Endothelial cell of umbilical vein (primary cell): Measurements from ENCODE around the gene MTG2. TPM values are rescaled to one million over a fixed set of nuclear protein-coding genes. Genes with fewer than 3 reads are reported as not detected.

Source experiments
- BruUV-seq: library from RNA; stranded (reverse); fragments of 400-500 nt; replicated peaks from 2 replicates; lab custom pipeline; 2021; lab: Mats Ljungman, UMichigan
- CTCF ChIA-PET: fragments of 300-600, 350-600 bp; sonication (Branson Sonifier 250); formaldehyde crosslinking; loops from one replicate; lab custom pipeline; 2021; ENCODE audit warnings: antibody characterized with exemption, inconsistent platforms; lab: Charles Lee
- POLR2A ChIA-PET: fragments of 300-600, 350-600 bp; sonication (Branson Sonifier 250); formaldehyde crosslinking; loops from one replicate; lab custom pipeline; 2021; ENCODE audit warnings: antibody characterized with exemption, inconsistent platforms; lab: Charles Lee
- DNase-seq: peaks from one replicate; pipeline ENCODE4 v3.0.0-alpha.2; 2011; ENCODE audit warnings: low read depth, low spot score
- FAIRE-seq: peaks from 2 replicates; lab custom pipeline; 2011; peaks lifted over from hg19 to GRCh38; lab: Jason Lieb, UNC
- H2AFZ ChIP-seq: 2 replicates; pipeline ENCODE4 v1.6.0; 2012; ENCODE audit warnings: low read depth, low read length, control low read depth, inconsistent platforms
- H3K27ac ChIP-seq: 2 replicates; pipeline ENCODE4 v1.5.1; 2011; ENCODE audit warnings: low read depth, mild to moderate bottlenecking, control low read depth, low read length, moderate library complexity; ENCODE audit not compliant: insufficient read depth
- H3K27me3 ChIP-seq, 2 experiments: 2 replicates each; pipeline versions ENCODE4 v1.6.0 to v1.6.1; 2011; ENCODE audit warnings: low read length in 2 of 2, mixed read lengths in 1 of 2; ENCODE audit not compliant: control insufficient read depth in 2 of 2, insufficient read depth in 2 of 2
- H3K36me3 ChIP-seq, 2 experiments: 2 replicates in 1 of 2; 3 replicates in 1 of 2; pipeline ENCODE4 v1.5.1; 2011; ENCODE audit warnings: low read length in 2 of 2, mild to moderate bottlenecking in 1 of 2, moderate library complexity in 1 of 2; ENCODE audit not compliant: control insufficient read depth in 2 of 2, insufficient read depth in 2 of 2; ENCODE audit errors: extremely low read depth in 1 of 2
- H3K4me1 ChIP-seq: 3 replicates; pipeline ENCODE4 v1.5.1; 2011; ENCODE audit warnings: mild to moderate bottlenecking, low read length; ENCODE audit not compliant: control insufficient read depth, insufficient read depth; ENCODE audit errors: extremely low read depth
- H3K4me2 ChIP-seq: 2 replicates; pipeline ENCODE4 v1.6.1; 2011; ENCODE audit warnings: low read length, control low read depth, mixed read lengths; ENCODE audit not compliant: insufficient read depth
- H3K4me3 ChIP-seq, 3 experiments: fragments of 200-600 bp in 1 of 3; sonication (generic), shearing (Covaris generic) in 1 of 3; replicated peaks in 1 of 3; 2 replicates each; pipeline ENCODE4 v1.5.1; 2011 to 2016; ENCODE audit warnings: control low read depth in 3 of 3, low read length in 3 of 3, mild to moderate bottlenecking in 2 of 3, inconsistent platforms in 1 of 3, low read depth in 1 of 3, moderate library complexity in 1 of 3; ENCODE audit not compliant: insufficient read depth in 1 of 3
- H3K79me2 ChIP-seq: 2 replicates; pipeline ENCODE4 v1.6.0; 2012; ENCODE audit warnings: low read length, inconsistent platforms; ENCODE audit not compliant: control insufficient read depth, insufficient read depth
- H3K9ac ChIP-seq: replicated peaks from 2 replicates; pipeline ENCODE3; 2011; ENCODE audit warnings: low read length, control low read depth; ENCODE audit not compliant: insufficient read depth; ENCODE audit errors: extremely low read depth
- H3K9me1 ChIP-seq: replicated peaks from 3 replicates; pipeline ENCODE4 v1.6.0; 2011; ENCODE audit warnings: mild to moderate bottlenecking, low read length; ENCODE audit not compliant: control insufficient read depth, insufficient read depth; ENCODE audit errors: extremely low read depth
- H3K9me3 ChIP-seq: replicated peaks from 2 replicates; pipeline ENCODE4 v1.5.1; 2012; ENCODE audit warnings: low read length, inconsistent platforms; ENCODE audit not compliant: control insufficient read depth, insufficient read depth
- H4K20me1 ChIP-seq: replicated peaks from 2 replicates; pipeline ENCODE3; 2011; ENCODE audit warnings: mild to moderate bottlenecking, low read length; ENCODE audit not compliant: control insufficient read depth, insufficient read depth; ENCODE audit errors: extremely low read depth
- EZH2 ChIP-seq: IDR thresholded peaks from 2 replicates; pipeline ENCODE4 v1.6.1; 2012; ENCODE audit warnings: borderline replicate concordance, low read depth, mild to moderate bottlenecking, moderate library complexity, low read length, inconsistent platforms; ENCODE audit not compliant: severe bottlenecking
- FOS ChIP-seq: IDR thresholded peaks from 2 replicates; pipeline ENCODE4 v1.6.1; 2011; ENCODE audit warnings: mild to moderate bottlenecking, low read length, moderate library complexity, borderline replicate concordance; ENCODE audit not compliant: insufficient read depth
- JUN ChIP-seq: IDR thresholded peaks from 2 replicates; pipeline ENCODE4 v1.6.1; 2011; ENCODE audit warnings: borderline replicate concordance, low read depth; ENCODE audit not compliant: insufficient read length, insufficient read depth
- MYC ChIP-seq: IDR thresholded peaks from one replicate; pipeline ENCODE4 v1.6.1; 2011; ENCODE audit warnings: mild to moderate bottlenecking, low read depth, low read length
- POLR2A ChIP-seq: IDR thresholded peaks from 2 replicates; pipeline ENCODE4 v1.6.1; 2012; ENCODE audit warnings: low read depth, mild to moderate bottlenecking, control low read depth, low read length
- POLR2AphosphoS5 ChIP-seq: IDR thresholded peaks from 2 replicates; pipeline ENCODE4 v1.6.1; 2012; ENCODE audit warnings: low read depth, mild to moderate bottlenecking, control low read depth, low read length, moderate library complexity; ENCODE audit not compliant: insufficient read depth
- dilution Hi-C: fragments of 300-500 bp; cut with MboI; formaldehyde crosslinking; loops from one replicate; pipeline ENCODE4 v1.15.0; 2019; ENCODE audit warnings: low sequenced_read_pairs; ENCODE audit not compliant: extremely low pct_ligation_motif_present
- intact Hi-C: fragments of 100-400 bp; cut with micrococcal nuclease; formaldehyde crosslinking; loops from one replicate; pipeline ENCODE4 v1.10.0; 2022
- polyA plus RNA-seq, 4 experiments: library from polyadenylated mRNA; depleted of rRNA in 3 of 4; stranded (reverse) in 3 of 4; unstranded in 1 of 4; fragments of >200 nt; gene quantifications; 2 replicates each; pipeline versions ENCODE4 v1.2.1 to v1.2.3, GENCODE V29; 2011 to 2012; ENCODE audit warnings: missing spikeins in 1 of 4
- total RNA-seq: library from RNA; stranded (reverse); gene quantifications from 2 replicates; pipeline ENCODE4 v1.2.3, GENCODE V29; 2021
- TF ChIP-seq, protein P1 (sequence below), 2 donors: IDR thresholded peaks; 1 replicate in 1 of 2; 2 replicates in 1 of 2; pipeline ENCODE4 v1.5.1; 2011; ENCODE audit warnings: low read length in 2 of 2, mild to moderate bottlenecking in 2 of 2, moderate library complexity in 2 of 2, control low read depth in 1 of 2, inconsistent platforms in 1 of 2, low read depth in 1 of 2; ENCODE audit not compliant: insufficient read depth in 1 of 2; ENCODE audit errors: extremely low read depth in 1 of 2
- TF ChIP-seq, protein P2 (sequence below): IDR thresholded peaks from 2 replicates; pipeline ENCODE4 v1.6.1; 2011; ENCODE audit not compliant: insufficient read depth, insufficient read length

MTG2 gene
- total and polyA plus RNA-seq, 2 donors (not counting 3 experiments of a cell fraction or from before 2014, with no cell fraction given), result 19.9 to 31.6 TPM

DNA sequence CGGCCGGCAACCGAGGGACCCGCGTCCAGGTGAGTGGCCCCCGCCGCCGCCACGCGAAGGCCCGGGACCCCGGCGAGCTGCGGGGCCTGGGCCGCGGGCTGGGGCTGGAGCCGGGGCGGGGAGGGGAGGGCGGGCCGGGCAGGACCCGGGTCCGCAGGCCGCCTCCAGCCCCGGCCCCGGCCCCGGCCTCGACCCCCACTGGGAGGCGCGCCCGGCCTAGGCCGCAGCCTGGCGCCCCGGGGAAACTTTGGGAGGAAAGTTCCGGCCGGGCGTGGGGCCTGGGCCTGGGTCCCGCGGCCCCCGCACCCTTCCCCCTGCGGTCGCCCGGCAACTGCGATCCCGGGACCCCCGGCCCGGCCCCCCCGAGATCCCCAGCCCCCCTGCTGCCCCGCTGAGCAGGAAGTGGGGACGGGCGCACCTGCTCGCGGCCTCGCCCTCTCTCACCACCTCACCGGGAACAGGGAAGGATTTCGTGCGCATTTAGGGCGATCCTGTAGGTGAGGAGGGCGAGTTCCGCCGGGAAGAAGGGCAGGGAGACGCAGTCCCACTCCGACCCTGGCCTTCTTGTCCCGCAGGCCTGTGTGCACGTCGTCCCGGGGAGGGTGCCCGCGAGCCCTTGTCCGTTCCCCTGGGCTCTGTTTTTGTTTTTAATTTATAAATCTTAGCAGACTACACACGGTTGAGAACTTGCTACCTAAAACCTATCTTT is 55.9 kb downstream of the MTG2 start:
- FAIRE-seq, result peak; percentile 59
- TF ChIP-seq, protein P1, sequence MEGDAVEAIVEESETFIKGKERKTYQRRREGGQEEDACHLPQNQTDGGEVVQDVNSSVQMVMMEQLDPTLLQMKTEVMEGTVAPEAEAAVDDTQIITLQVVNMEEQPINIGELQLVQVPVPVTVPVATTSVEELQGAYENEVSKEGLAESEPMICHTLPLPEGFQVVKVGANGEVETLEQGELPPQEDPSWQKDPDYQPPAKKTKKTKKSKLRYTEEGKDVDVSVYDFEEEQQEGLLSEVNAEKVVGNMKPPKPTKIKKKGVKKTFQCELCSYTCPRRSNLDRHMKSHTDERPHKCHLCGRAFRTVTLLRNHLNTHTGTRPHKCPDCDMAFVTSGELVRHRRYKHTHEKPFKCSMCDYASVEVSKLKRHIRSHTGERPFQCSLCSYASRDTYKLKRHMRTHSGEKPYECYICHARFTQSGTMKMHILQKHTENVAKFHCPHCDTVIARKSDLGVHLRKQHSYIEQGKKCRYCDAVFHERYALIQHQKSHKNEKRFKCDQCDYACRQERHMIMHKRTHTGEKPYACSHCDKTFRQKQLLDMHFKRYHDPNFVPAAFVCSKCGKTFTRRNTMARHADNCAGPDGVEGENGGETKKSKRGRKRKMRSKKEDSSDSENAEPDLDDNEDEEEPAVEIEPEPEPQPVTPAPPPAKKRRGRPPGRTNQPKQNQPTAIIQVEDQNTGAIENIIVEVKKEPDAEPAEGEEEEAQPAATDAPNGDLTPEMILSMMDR (IDR thresholded peaks at IDR 0.05; ENCODE audit: extremely low read depth in 1 of 2, insufficient read depth in 1 of 2, low read depth in 1 of 2, low read length in 2 of 2), result no peak
- TF ChIP-seq, protein P2, sequence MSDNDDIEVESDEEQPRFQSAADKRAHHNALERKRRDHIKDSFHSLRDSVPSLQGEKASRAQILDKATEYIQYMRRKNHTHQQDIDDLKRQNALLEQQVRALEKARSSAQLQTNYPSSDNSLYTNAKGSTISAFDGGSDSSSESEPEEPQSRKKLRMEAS, result no peak
- no peak for TF ChIP-seq FOS
- TF ChIP-seq JUN, result no peak
- TF ChIP-seq POLR2AphosphoS5, result no peak
- no peak for TF ChIP-seq MYC
- TF ChIP-seq POLR2A, result no peak
- TF ChIP-seq EZH2, result no peak
- H3K36me3 ChIP-seq, result no peaks in the 10 kb centered on the region
- H3K4me1 ChIP-seq, result peaks cover 5% of the 10 kb centered on the region
- H4K20me1 ChIP-seq, result no peaks in the 10 kb centered on the region
- CTCF ChIA-PET, result no interaction called here
- H3K27me3 ChIP-seq, result no peaks in the 10 kb centered on the region
- no TSS peak for BruUV-seq
- no peaks in the 10 kb centered on the region for H3K9me1 ChIP-seq
- H3K4me3 ChIP-seq, result peak overlapping the region in 2 of 3 experiments; percentile 20 to 74
- no peak overlapping the region for H3K9ac ChIP-seq
- H3K4me2 ChIP-seq, result peak overlapping the region; percentile 31
- intact Hi-C loops (loop anchor here (1.0 to 2.0 kb wide), 4 partner anchors 46 to 148 kb away; partner anchors contain the start of genes ADRM1 and RPS21), dilution Hi-C loops (no loop called here)
- POLR2A ChIA-PET, result no interaction called here
- H3K79me2 ChIP-seq, result peaks cover 3% of the 10 kb centered on the region
- no peaks in the 10 kb centered on the region for H3K9me3 ChIP-seq
- no peak overlapping the region for H3K27ac ChIP-seq
- peak; percentile 24 for DNase-seq
- H2AFZ ChIP-seq, result no peak overlapping the region
